ENCODE results near the gene DUSP15. TPM values are rescaled to one million over a fixed set of nuclear protein-coding genes. Genes with fewer than 3 reads are reported as not detected.

Gene DUSP15
- total and polyA plus RNA-seq, 9 of the 15 experiments (the other 6 are each of a cell fraction or from before 2014, with no cell fraction given) = 0.34 TPM; not detected in 8

- intact Hi-C loops (cut with micrococcal nuclease) = no loop called here
These were observed 7.4 kb upstream of the DUSP15 start for GRCh38 chr20:31877684-31878083.

DNA sequence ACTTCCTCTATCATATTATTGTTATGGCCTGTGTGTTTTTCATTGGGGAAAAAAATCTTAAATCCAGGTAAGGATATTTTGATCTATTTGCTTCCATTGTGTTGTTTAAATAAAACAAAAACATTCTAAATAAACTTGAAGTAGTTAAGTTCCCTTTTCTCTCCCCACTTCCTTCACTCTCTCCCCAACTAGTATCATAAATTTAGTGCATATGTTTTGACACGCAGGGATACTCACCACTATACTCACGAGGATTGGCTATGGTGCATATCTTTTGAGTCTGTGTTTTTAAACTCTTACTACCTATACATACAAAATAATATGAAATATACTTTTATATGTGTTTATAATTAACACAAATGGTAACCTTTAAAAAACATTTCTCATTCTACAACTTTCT is 5.3 kb upstream of the DUSP15 start:
- in situ Hi-C loops (cut with MboI) = no loop called here
- DNase-seq (ENCODE audit: extremely low read depth in 1 of 4, low spot score in 3 of 4) (no peak), FAIRE-seq (no peak), ATAC-seq (no peak)
- Histone ChIP-seq H2AFZ (ENCODE audit: low read depth, low read length) (no peak overlapping the region), H3K36me3 (ENCODE audit: control insufficient read depth, insufficient read depth, low read length) (no peaks in the 10 kb centered on the region), H3K27me3 (ENCODE audit: control insufficient read depth in 2 of 2, insufficient read depth in 2 of 2, low read length in 2 of 2) (peaks cover 15 to 16% of the 10 kb centered on the region in 2 experiments; a peak in 4 of 5 replicates), H4K20me1 (replicated peaks; ENCODE audit: control insufficient read depth, insufficient read depth, low read length) (peaks cover 4% of the 10 kb centered on the region; the same call in 1 of the 2 replicates), H3K79me2 (ENCODE audit: control insufficient read depth, insufficient read depth, low read length) (no peaks in the 10 kb centered on the region), H3K4me2 (ENCODE audit: insufficient read depth, low read length) (no peak overlapping the region), H3K9me1 (ENCODE audit: control insufficient read depth, insufficient read depth, low read length) (no peaks in the 10 kb centered on the region), H3K4me1 (replicated peaks in 1 of 2; ENCODE audit: control insufficient read depth in 2 of 2, insufficient read depth in 2 of 2, low read length in 2 of 2) (peaks cover 0 to 8% of the 10 kb centered on the region in 2 experiments; a peak in 2 of 5 replicates), H3K4me3 (no peak overlapping the region), H3K9ac (ENCODE audit: insufficient read depth in 1 of 2, low read depth in 2 of 2, low read length in 2 of 2) (no peak overlapping the region), H3K9me3 (replicated peaks; ENCODE audit: control insufficient read depth, insufficient read depth, low read depth, low read length) (no peaks in the 10 kb centered on the region), H3K27ac (ENCODE audit: extremely low read depth, low read depth, low read length) (no peak overlapping the region)
- ChIA-PET POLR2A (interaction anchor here (1.0 kb wide), 1 partner anchor 11 kb away, joined by 3 read pairs; no protein-coding TSS in a partner anchor), CTCF (ENCODE audit: low intra/inter-chr PET ratio) (no interaction called here)
- BruUV-seq (replicated peaks) = no TSS peak
- 0% methylated on average over 2 of the region's 2 CpGs for WGBS (ENCODE audit: insufficient coverage, low coverage, missing lambda C conversion rate)
- intact Hi-C loops (cut with micrococcal nuclease) = no loop called here
- TF ChIP-seq, protein P1, sequence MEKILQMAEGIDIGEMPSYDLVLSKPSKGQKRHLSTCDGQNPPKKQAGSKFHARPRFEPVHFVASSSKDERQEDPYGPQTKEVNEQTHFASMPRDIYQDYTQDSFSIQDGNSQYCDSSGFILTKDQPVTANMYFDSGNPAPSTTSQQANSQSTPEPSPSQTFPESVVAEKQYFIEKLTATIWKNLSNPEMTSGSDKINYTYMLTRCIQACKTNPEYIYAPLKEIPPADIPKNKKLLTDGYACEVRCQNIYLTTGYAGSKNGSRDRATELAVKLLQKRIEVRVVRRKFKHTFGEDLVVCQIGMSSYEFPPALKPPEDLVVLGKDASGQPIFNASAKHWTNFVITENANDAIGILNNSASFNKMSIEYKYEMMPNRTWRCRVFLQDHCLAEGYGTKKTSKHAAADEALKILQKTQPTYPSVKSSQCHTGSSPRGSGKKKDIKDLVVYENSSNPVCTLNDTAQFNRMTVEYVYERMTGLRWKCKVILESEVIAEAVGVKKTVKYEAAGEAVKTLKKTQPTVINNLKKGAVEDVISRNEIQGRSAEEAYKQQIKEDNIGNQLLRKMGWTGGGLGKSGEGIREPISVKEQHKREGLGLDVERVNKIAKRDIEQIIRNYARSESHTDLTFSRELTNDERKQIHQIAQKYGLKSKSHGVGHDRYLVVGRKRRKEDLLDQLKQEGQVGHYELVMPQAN (IDR thresholded peaks at IDR 0.05; ENCODE audit: borderline replicate concordance) = no peak
- TF ChIP-seq MTA2 (IDR thresholded peaks at IDR 0.05; ENCODE audit: low read depth) (no peak), RCOR1 (IDR thresholded peaks at IDR 0.05; ENCODE audit: borderline replicate concordance in 1 of 2, low read depth in 2 of 2, low read length in 2 of 2) (no peak), U2AF2 (optimal IDR thresholded peaks at IDR 0.05; ENCODE audit: low read depth, low read length) (no peak), ZNF408 (CRISPR knock-in tag; IDR thresholded peaks at IDR 0.05; ENCODE audit: low read depth) (no peak), POLR2G (IDR thresholded peaks at IDR 0.05; ENCODE audit: low read depth, low read length) (no peak), GABPB2 (CRISPR knock-in tag; conservative IDR thresholded peaks at IDR 0.05) (no peak), NFE2L1 (tag; IDR thresholded peaks at IDR 0.05; ENCODE audit: borderline replicate concordance, low read depth) (no peak), HCFC1 (IDR thresholded peaks at IDR 0.05; ENCODE audit: low read depth, low read length) (no peak), ZNF551 (CRISPR knock-in tag; IDR thresholded peaks at IDR 0.05) (no peak), FOXK1 (CRISPR knock-in tag; IDR thresholded peaks at IDR 0.05; ENCODE audit: borderline replicate concordance) (no peak)
- TF ChIP-seq, protein P2, sequence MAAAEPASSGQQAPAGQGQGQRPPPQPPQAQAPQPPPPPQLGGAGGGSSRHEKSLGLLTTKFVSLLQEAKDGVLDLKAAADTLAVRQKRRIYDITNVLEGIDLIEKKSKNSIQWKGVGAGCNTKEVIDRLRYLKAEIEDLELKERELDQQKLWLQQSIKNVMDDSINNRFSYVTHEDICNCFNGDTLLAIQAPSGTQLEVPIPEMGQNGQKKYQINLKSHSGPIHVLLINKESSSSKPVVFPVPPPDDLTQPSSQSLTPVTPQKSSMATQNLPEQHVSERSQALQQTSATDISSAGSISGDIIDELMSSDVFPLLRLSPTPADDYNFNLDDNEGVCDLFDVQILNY (CRISPR knock-in tag; IDR thresholded peaks at IDR 0.05) = no peak

More at GRCh38 chr20:31877684-31878083, 7.4 kb upstream of the DUSP15 start:
- Histone ChIP-seq H3K4me1 (replicated peaks in 1 of 2; ENCODE audit: control insufficient read depth in 2 of 2, insufficient read depth in 2 of 2, low read length in 2 of 2) (peaks cover 0 to 8% of the 10 kb centered on the region in 2 experiments; a peak in 2 of 5 replicates), H3K27me3 (ENCODE audit: control insufficient read depth in 2 of 2, insufficient read depth in 2 of 2, low read length in 2 of 2) (peaks cover 6 to 7% of the 10 kb centered on the region in 2 experiments; a peak in 2 of 5 replicates), H3K4me3 (no peak overlapping the region), H3K4me2 (ENCODE audit: insufficient read depth, low read length) (no peak overlapping the region), H3K27ac (ENCODE audit: extremely low read depth, low read depth, low read length) (no peak overlapping the region), H3K36me3 (ENCODE audit: control insufficient read depth, insufficient read depth, low read length) (no peaks in the 10 kb centered on the region), H4K20me1 (replicated peaks; ENCODE audit: control insufficient read depth, insufficient read depth, low read length) (no peaks in the 10 kb centered on the region; the same call in 1 of the 2 replicates), H3K9ac (ENCODE audit: insufficient read depth in 1 of 2, low read depth in 2 of 2, low read length in 2 of 2) (no peak overlapping the region), H3K9me3 (replicated peaks; ENCODE audit: control insufficient read depth, insufficient read depth, low read depth, low read length) (no peaks in the 10 kb centered on the region), H3K9me1 (ENCODE audit: control insufficient read depth, insufficient read depth, low read length) (no peaks in the 10 kb centered on the region), H2AFZ (ENCODE audit: low read depth, low read length) (no peak overlapping the region), H3K79me2 (ENCODE audit: control insufficient read depth, insufficient read depth, low read length) (no peaks in the 10 kb centered on the region)
- no peak for ATAC-seq
- ChIA-PET CTCF (ENCODE audit: low intra/inter-chr PET ratio) (no interaction called here), POLR2A (no interaction called here)
- no peak for FAIRE-seq
- DNase-seq (ENCODE audit: extremely low read depth in 1 of 4, low spot score in 3 of 4) = no peak
- in situ Hi-C loops (cut with MboI) = no loop called here
- TF ChIP-seq RBM25 (IDR thresholded peaks at IDR 0.05; ENCODE audit: low read depth, low read length, severe bottlenecking) (no peak), EP300 (IDR thresholded peaks at IDR 0.05; ENCODE audit: low read length) (no peak)
- no TSS peak for BruUV-seq (replicated peaks)
